K562 (cell line): ENCODE results near the gene ZNF451. TPM values are rescaled to one million over a fixed set of nuclear protein-coding genes. Genes with fewer than 3 reads are reported as not detected.

Experiments used
- ARHGAP35 ChIP-seq: fragments of 450-650 bp; IDR thresholded peaks from 2 replicates; pipeline ENCODE4 v1.6.1; 2018; ENCODE audit not compliant: partially characterized antibody
- ATF6 ChIP-seq: sonication (generic); formaldehyde crosslinking; IDR thresholded peaks from 2 replicates; pipeline ENCODE4 v1.4.0; 2020; ENCODE audit warnings: mild to moderate bottlenecking, missing genetic modification reagents
- CTBP1 ChIP-seq: fragments of 450-650 bp; IDR thresholded peaks from 2 replicates; pipeline ENCODE4 v1.6.1; 2016; ENCODE audit warnings: borderline replicate concordance
- E4F1 ChIP-seq: fragments of 250-450 bp; sonication (Bioruptor Pico); IDR thresholded peaks from 2 replicates; pipeline ENCODE4 v1.5.0; 2021; ENCODE audit warnings: mild to moderate bottlenecking, borderline replicate concordance
- GMEB1 ChIP-seq: fragments of 250-450 bp; sonication (Bioruptor Pico); IDR thresholded peaks from 2 replicates; pipeline ENCODE4 v1.4.0; 2020; ENCODE audit warnings: mild to moderate bottlenecking
- IFI16 ChIP-seq: fragments of 250-450 bp; sonication (Bioruptor Pico); IDR thresholded peaks from 2 replicates; pipeline ENCODE4 v2.1.2; 2022; ENCODE audit warnings: mild to moderate bottlenecking, inconsistent platforms
- TRIM24 ChIP-seq, 2 experiments: fragments of 450-650 bp; IDR thresholded peaks; 2 replicates each; pipeline ENCODE4 v1.6.1; 2016
- WHSC1 ChIP-seq: IDR thresholded peaks from one replicate; pipeline ENCODE4 v1.6.1; 2012; ENCODE audit warnings: low read length, control low read depth, inconsistent platforms
- ZFX ChIP-seq: sonication (generic); formaldehyde crosslinking; IDR thresholded peaks from 2 replicates; pipeline ENCODE4 v1.8.0; 2022; ENCODE audit warnings: mild to moderate bottlenecking, missing genetic modification reagents, moderate library complexity
- ZHX1 ChIP-seq: fragments of 150-350 bp; conservative IDR thresholded peaks from 2 replicates; pipeline ENCODE4 v1.6.1; 2014; ENCODE audit warnings: low read length
- ZNF124 ChIP-seq: sonication (generic); formaldehyde crosslinking; IDR thresholded peaks from 2 replicates; pipeline ENCODE4 v1.8.1; 2022; ENCODE audit warnings: missing genetic modification reagents
- polyA plus RNA-seq, 8 experiments: library from polyadenylated mRNA; depleted of rRNA in 4 of 8; stranded (reverse) in 5 of 8; unstranded in 3 of 8; fragments of >200 nt; fragmentation: Nextera tagmentation in 2 of 8; fragmentation: Illumina TruSeq in 1 of 8; extraction: Ambion mirVana in 2 of 8; extraction: Trizol in 1 of 8; gene quantifications; 2 replicates each; pipeline versions ENCODE4 v1.2.1 to v1.2.3, GENCODE V29; 2011 to 2014; ENCODE audit warnings: inconsistent platforms in 1 of 8, missing spikeins in 1 of 8
- total RNA-seq, 7 experiments: library from RNA; depleted of rRNA in 6 of 7; stranded (reverse); fragments of >200 nt in 6 of 7; fragmentation: Illumina TruSeq in 2 of 7; extraction: Trizol in 2 of 7; gene quantifications; 2 replicates each; pipeline versions ENCODE4 v1.2.1 to v1.2.3, GENCODE V29; 2011 to 2021; ENCODE audit warnings: low replicate concordance in 1 of 7

ZNF451 gene
- total and polyA plus RNA-seq, 9 of the 15 experiments (the other 6 are each of a cell fraction or from before 2014, with no cell fraction given) = 16.1 to 74.3 (median 38.3) TPM

- peak; percentile 89 to 90 for TF ChIP-seq TRIM24 (IDR thresholded peaks at IDR 0.05)
- TF ChIP-seq CTBP1 = peak; percentile 90; the same call in 1 of the 2 replicates
- no peak for TF ChIP-seq WHSC1
- peak; percentile 89 for TF ChIP-seq ZFX (CRISPR knock-in tag)
- TF ChIP-seq E4F1 (CRISPR knock-in tag) = peak; percentile 48; the same call in 1 of the 2 replicates
- no peak for TF ChIP-seq ARHGAP35
- no peak for TF ChIP-seq IFI16
- peak; percentile 54; the same call in 1 of the 2 replicates for TF ChIP-seq ATF6 (CRISPR knock-in tag)
- TF ChIP-seq GMEB1 (CRISPR knock-in tag) = peak; percentile 91
- no peak for TF ChIP-seq ZHX1
- TF ChIP-seq ZNF124 (CRISPR knock-in tag) = no peak
Measured at GRCh38 chr6:57089687-57090457, at the start of gene ZNF451 (continued).
